Stimulated activated CD8-positive, alpha-beta memory T cell treated with anti-CD3 and anti-CD28 coated beads, Interleukin-12 subunit alpha, Interleukin-12 subunit beta, amount 100 ng/mL, for 1 hour (primary cell): ENCODE results near the gene PEX10.
"Not testable (repeated sequence)": the region's sequence is repeated elsewhere in the genome, so short reads cannot be mapped to it uniquely, and the experiment has no call there.

Source experiments
- DNase-seq: peaks from one replicate; pipeline ENCODE4 v3.0.0-alpha.2; 2020; ENCODE audit warnings: low read depth

Gene PEX10

DNA sequence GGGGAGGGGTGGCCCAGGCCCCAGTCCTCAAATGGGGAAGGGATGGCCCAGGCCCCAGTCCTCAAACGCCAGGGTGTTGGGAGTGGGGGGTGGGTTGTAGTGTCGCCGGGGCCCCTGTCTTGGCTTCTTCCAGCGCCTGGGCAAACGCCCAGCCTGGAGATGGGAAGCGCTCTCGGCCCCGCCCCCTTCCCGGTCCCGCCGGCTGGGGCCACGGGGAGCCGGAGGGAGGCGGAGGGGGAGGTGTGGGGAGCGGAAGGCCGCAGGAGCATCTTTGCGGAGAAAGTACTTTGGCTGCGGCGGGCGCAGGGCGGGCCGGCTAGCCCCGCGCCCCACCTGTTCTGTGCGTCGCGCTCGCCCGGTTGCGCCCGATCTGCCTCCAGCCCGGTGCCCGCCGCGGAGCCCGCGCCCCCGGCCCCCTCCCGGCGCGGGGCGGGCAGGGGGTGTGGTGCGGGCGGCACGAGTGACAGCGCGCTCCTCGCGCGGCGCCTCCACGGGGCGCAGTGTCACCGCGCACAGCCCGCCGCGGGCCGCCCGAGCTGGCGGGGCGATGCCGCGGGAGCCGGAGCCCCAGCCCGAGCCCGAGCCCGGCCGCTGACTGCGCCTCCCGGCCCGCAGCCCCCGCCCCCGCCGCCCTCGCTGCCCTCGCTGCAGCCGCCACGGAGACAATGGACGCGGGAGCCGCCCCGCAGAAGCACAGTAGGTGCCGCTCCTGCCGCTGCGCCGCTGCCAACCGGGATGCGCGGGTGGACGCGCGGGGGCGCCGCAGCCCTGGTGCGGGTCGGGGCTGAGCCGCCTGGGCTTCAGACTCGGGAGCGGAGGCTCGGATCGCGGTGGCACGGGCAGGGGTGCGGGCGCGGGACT is 31.1 kb upstream of the PEX10 start:
- DNase-seq: no peak

GRCh38 chr1:2442661-2443060 is 30.3 kb upstream of the PEX10 start:
- no peak for DNase-seq

DNA sequence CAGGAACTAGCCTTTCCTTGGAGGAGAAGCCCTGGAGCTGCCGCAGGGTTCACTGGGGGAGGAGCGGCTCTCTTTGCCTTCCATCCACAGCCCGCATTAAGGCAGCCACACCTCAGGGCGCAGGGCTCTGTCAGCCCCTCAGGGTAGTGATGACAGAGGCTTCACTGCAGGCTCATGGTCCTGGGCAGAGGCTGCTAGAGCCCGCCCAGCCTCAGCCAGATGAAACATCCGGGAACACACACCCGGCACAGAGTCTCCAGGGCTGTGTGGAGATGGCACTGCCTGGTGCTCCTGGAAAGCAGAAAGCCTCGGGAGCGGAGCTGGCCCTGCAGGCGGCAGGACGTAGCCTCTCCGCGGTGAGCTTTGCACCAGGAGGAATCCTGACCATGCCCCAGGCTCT is 29.4 kb upstream of the PEX10 start:
- DNase-seq: no peak

GRCh38 chr1:2440346-2440745 is 28.0 kb upstream of the PEX10 start:
- DNase-seq: not testable (repeated sequence)

GRCh38 chr1:2439369-2439768 is 27.0 kb upstream of the PEX10 start:
- DNase-seq: no peak

GRCh38 chr1:2438641-2439040 is 26.3 kb upstream of the PEX10 start:
- DNase-seq: no peak

GRCh38 chr1:2438038-2438437 is 25.7 kb upstream of the PEX10 start:
- no peak for DNase-seq

DNA sequence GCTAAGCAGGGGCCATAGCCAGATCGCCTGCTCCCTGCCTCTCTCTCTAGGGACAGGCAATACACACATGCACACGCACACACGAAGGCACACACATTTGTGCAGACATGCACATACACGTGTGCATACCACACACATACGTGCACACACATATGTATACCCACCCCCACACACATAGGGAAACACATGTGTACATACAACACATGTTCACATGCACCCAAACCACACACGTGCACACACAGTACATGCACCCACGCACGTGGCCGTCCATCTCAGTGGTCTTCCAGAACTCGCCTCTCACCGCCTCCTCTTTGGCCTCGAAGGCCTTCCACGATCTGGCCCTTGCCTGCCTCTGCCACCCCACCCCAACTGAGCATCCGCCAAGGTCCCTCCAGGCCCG is 25.3 kb upstream of the PEX10 start:
- DNase-seq: no peak

GRCh38 chr1:2436876-2437275 is 24.5 kb upstream of the PEX10 start:
- no peak for DNase-seq

DNA sequence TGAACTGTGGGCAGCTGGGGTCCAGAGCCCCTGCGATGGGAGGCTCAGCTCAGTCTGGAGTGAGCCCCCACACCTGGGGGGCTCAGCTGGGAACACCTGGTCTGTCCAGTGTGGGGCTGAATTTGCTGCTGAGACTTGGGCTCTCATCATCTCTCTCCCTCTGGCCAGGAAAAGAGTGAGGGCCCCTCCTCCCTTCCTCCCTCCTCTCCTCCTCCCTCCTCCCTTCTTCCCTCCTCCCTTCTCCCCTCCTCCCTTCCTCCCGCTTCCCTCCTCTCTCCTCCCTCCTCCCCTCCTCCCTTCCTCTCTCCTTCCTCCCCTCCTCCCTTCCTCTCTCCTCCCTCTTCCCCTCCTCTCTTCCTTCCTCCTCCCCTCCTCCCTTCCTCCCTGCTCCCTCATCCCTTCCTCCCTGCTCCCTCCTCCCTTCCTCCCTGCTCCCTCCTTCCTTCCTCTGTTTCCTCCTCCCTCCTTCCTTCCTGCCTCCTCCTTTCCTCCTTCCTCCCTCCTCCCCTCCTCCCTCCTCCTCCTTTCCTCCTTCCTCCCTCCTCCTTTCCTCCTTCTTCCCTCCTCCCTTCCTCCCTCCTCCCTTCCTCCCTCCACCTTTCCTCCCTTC is 23.5 kb upstream of the PEX10 start:
- no peak for DNase-seq

DNA sequence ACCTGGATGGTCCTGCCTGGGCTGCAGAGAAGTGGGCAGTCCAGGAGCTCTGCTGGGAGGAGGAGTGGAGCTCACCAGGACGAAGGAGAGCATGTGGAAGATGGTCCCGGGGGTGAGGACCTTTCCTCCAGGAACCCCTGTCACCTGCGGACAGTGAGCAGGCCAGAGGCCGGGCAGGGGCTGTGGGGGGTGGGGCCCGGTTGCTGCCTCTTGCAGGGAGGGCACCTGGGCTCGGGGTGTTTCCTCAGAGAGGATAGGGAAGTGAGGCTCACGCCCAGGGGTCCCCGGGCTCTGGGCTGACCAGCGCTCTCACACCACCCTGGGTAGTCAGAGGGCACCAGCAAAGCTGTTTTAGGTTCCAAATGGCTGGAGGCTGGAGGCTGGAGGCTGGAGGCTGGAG is 22.7 kb upstream of the PEX10 start:
- no peak for DNase-seq

- DNase-seq: no peak
Measured at GRCh38 chr1:2433936-2434655, 21.7 kb upstream of the PEX10 start.

DNA sequence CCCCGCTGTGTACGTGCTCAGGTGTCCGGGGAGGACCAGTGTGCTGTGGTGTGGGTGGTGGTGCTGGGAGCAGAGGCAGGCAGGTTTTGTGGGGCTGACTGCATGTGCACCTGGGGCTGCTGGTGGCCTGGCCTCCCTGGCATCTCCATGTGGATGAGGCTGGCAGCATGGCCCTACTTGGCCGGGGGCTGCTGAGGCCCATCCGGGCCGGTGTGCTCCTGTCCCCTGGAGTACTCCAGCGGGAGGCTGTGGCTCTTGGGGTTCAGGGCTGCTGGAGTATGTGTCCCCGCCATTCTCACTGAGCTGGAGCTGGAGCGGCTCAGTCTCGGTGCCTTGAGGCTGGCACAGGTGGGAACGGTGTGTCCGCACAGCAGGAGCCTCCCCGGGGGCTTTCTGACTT is 20.8 kb upstream of the PEX10 start:
- DNase-seq: no peak

DNA sequence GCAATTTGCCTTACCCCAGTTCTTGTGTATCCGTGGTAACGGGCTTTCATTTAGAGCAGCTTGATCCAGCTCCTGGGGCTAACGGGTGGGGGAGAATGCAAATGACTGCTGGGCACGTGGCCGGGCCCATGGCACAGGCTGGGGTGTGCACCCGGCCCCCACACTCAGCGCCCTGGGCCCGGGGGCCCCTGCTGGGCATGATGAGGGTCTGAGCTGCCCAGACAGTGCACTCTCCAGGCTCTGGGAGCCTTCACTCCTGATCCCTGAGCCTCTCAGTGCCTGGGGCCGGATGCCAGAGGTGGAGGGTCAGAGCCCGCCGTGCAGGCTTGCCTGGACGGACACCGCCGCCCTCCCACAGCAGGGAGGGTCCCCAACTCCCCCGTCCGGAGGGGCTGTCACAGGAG is 20.1 kb upstream of the PEX10 start:
- DNase-seq: no peak

- DNase-seq: no peak
Measured at GRCh38 chr1:2431518-2431917, 19.2 kb upstream of the PEX10 start.

DNA sequence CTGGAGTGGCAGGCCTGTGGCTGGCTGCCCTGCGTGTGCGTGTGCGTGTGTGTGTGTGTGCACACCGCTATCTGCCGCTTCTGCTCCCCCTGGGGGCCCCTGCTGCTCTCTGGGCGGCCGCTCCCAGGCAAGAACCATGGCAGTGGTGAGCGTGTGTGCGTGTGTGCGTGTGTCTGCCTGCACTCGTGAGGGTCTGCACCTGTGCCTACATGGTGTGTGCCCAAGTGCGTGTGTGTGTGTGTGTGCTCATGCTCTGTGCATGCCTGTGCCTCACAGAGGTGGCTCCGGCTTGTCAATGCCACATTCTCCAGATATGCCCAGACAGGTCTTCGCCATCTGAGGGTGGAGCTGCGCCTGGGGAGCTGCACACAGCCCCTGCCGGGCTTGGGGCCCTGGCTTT is 18.7 kb upstream of the PEX10 start:
- DNase-seq: no peak

DNA sequence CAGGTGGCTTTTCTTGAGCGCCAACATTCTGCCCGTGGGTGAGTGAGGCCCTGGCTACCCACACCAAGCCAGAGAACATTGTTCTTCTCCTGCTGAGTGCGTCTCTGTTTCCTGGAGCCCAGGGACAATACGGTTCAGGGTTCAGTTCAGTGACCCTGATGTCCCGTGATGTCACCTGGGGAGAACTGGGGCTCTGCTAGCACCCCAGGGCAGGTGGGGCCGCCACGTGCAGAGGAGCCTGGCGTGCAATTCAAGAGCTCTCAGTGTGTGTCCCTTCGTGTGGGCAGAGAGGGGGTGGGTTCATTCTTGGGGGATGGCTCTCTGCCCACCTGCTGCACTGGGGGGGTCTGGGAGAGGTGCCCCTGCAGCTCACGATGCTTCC is 18.2 kb upstream of the PEX10 start:
- DNase-seq: no peak

GRCh38 chr1:2429780-2430591 is 17.6 kb upstream of the PEX10 start:
- no peak for DNase-seq

DNA sequence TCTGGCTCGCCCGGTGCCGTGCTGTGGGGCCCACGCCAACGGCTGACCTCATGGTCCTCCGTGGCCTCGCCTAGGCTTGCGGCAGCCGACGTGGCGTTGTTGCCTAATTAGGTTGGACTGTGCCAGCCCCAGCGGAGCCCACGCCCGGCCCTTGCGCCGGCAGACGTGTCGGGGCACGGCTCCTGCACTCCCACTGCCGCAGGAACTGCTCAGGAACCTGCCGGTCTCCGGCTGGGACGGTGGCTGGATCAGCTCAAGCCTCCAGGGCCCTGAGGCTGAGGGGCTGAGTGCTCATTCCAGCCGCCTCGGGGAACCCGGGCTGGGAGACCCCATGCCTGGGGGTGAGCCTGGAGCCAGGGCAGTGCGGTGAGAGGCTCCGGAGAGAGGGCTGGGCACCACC is 16.1 kb upstream of the PEX10 start:
- no peak for DNase-seq

DNA sequence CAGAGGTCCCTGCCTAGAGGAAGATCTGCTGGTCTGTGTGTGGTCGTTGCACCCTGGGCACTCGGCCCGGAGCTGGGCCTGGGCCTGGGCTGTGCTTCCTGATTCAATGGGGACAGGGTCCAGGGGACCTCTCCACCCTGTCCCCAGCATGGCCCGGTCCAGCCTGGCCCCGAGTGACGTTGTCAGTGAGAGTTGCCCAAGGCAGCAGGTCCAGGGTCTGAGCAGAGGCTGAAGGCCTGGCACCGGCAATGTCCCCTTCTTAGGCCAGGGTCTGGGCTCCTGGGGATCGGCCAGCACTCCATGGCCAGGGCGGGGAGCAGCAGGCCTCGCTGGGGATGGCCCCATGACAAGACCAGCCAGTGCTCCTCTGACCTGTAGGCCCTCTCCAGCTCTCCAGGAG is 15.6 kb upstream of the PEX10 start:
- no peak for DNase-seq

DNA sequence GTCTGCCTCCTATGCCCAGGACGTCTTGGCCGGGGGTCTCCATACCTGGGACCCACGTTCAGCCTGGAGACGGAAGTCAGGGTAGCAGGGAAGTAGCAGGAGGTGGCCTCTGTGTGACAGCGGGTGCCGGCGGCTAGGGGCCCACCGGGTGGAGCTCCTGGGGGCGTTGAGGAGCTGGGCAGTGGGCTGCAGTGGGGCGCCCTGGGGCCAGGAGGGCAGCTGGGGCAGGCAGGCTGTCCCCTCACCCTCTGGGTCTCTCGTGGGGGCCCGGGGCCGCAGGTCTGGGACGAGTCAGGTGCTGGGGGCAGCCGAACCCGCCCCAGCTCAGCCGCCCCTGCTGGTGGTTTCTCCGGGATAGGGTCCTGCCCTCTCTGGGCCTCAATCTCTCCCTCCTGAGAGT is 14.7 kb upstream of the PEX10 start:
- no peak for DNase-seq

DNA sequence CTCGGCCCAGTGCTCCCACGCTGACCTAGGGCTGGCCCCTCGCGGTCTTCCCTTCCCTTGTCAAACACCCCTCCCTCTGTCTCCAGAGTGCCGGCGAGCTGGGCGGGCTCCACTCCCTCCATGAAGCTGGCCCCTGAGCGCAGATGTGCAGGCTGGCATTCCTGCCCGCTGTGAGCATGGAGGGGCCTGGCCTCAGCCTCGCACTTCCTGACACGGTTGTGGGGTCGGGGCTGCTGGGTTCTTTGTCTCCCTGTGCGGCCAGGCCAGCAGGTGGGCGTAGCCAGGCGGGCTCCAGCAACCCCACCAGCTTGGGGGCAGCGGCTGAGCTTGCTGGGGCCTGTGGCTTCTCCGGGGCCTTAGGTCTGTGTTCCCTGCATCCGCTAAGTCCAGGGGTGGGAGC is 14.2 kb upstream of the PEX10 start:
- no peak for DNase-seq
